Left ventricle myocardium inferior (tissue), 1 donor: ENCODE measurements around the gene DDO. TPM values are rescaled to one million over a fixed set of nuclear protein-coding genes. Genes with fewer than 3 reads are reported as not detected.
"Not testable (repeated sequence)": the region's sequence is repeated elsewhere in the genome, so short reads cannot be mapped to it uniquely, and the experiment has no call there.

Experiments used
- DNase-seq: peaks from one replicate; pipeline ENCODE4 v3.0.0-alpha.2; 2020
- H3K27ac ChIP-seq: fragments of 200-600 bp; replicated peaks from 2 replicates; pipeline ENCODE4 v1.8.0; 2021
- H3K27me3 ChIP-seq: fragments of 200-600 bp; 2 replicates; pipeline ENCODE4 v1.8.0; 2021; ENCODE audit warnings: low read depth
- H3K36me3 ChIP-seq: fragments of 200-600 bp; 2 replicates; pipeline ENCODE4 v1.8.0; 2021
- H3K4me1 ChIP-seq: fragments of 200-600 bp; 2 replicates; pipeline ENCODE4 v1.8.0; 2021
- H3K4me3 ChIP-seq: fragments of 200-600 bp; 2 replicates; pipeline ENCODE4 v1.8.0; 2021; ENCODE audit warnings: mild to moderate bottlenecking, moderate library complexity
- H3K9me3 ChIP-seq: fragments of 200-600 bp; replicated peaks from 2 replicates; pipeline ENCODE4 v1.8.0; 2021
- intact Hi-C: fragments of 100-400 bp; cut with micrococcal nuclease; formaldehyde crosslinking; loops from one replicate; pipeline ENCODE4 v1.11.0; 2022
- total RNA-seq: library from RNA; stranded (reverse); fragmentation: NEBNext Ultra II Directional; extraction: Animal tissue kit (Norgen Biotek cat#: 25700); gene quantifications from one replicate; pipeline ENCODE4 v1.2.1, GENCODE V29; 2021
- TF ChIP-seq, protein P1 (sequence below): fragments of 200-600 bp; IDR thresholded peaks from 2 replicates; pipeline ENCODE4 v1.8.0; 2021; ENCODE audit warnings: antibody characterized with exemption, mild to moderate bottlenecking, borderline replicate concordance
- donor health status: DM: no; HTN: yes; CAD: no; lungs with severe emphysema.

The DDO gene
- total RNA-seq, 1 donor from 2014 or later: 37.6 TPM

DNA sequence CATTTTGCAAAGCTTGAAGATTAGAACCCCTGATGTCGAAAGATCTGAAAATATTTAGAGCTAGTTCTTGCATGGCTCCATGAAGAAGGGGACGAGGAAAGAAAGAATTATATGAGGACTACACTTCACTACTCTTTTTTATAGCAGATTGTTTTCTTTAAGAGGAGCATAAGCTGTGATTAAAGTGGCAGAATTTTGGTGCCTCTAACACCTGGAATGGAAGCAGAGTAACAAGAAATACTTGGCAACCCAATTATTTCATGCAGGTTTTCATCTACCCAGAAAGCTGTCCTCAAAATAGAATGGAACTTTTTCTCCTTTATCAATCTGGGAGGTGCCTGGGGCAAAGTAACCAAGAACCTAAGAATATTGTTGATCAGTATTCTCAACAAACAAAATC, 61.2 kb downstream of the DDO start:
- intact Hi-C loops: no loop called here
- no peaks in the 10 kb centered on the region for H3K9me3 ChIP-seq
- TF ChIP-seq, protein P1, sequence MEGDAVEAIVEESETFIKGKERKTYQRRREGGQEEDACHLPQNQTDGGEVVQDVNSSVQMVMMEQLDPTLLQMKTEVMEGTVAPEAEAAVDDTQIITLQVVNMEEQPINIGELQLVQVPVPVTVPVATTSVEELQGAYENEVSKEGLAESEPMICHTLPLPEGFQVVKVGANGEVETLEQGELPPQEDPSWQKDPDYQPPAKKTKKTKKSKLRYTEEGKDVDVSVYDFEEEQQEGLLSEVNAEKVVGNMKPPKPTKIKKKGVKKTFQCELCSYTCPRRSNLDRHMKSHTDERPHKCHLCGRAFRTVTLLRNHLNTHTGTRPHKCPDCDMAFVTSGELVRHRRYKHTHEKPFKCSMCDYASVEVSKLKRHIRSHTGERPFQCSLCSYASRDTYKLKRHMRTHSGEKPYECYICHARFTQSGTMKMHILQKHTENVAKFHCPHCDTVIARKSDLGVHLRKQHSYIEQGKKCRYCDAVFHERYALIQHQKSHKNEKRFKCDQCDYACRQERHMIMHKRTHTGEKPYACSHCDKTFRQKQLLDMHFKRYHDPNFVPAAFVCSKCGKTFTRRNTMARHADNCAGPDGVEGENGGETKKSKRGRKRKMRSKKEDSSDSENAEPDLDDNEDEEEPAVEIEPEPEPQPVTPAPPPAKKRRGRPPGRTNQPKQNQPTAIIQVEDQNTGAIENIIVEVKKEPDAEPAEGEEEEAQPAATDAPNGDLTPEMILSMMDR: no peak
- no peaks in the 10 kb centered on the region for H3K36me3 ChIP-seq
- no peak overlapping the region for H3K27ac ChIP-seq
- H3K4me3 ChIP-seq: no peak overlapping the region
- DNase-seq: no peak
- H3K4me1 ChIP-seq: peaks cover 31% of the 10 kb centered on the region
- peaks cover 33% of the 10 kb centered on the region for H3K27me3 ChIP-seq

DNA sequence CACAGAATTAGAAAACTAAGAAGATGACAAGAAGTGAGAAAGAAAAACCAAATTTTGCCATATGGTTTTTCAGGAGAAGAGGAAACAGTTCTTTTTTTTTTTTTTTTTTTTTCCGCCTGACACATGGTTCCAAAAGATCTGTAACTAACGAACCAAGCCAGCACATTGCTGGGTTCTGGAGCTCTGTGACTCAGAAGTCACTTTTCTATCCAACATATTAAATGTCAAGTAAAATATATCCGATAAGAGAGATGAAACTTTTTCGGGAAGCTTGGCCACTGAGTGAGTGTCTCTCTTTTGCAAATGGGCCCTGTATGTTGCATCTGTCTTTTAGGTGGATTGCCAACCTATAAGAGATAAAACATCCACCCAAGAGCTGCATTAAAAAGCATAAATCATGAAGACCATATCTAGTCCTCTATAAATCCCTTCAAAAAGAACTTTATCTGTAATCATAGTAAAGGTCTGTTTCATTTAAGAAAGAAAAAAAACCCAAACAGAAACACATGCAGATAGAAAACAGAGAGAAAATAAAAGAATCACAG, 61.8 kb downstream of the DDO start:
- H3K4me1 ChIP-seq: peaks cover 29% of the 10 kb centered on the region
- intact Hi-C loops: no loop called here

DNA sequence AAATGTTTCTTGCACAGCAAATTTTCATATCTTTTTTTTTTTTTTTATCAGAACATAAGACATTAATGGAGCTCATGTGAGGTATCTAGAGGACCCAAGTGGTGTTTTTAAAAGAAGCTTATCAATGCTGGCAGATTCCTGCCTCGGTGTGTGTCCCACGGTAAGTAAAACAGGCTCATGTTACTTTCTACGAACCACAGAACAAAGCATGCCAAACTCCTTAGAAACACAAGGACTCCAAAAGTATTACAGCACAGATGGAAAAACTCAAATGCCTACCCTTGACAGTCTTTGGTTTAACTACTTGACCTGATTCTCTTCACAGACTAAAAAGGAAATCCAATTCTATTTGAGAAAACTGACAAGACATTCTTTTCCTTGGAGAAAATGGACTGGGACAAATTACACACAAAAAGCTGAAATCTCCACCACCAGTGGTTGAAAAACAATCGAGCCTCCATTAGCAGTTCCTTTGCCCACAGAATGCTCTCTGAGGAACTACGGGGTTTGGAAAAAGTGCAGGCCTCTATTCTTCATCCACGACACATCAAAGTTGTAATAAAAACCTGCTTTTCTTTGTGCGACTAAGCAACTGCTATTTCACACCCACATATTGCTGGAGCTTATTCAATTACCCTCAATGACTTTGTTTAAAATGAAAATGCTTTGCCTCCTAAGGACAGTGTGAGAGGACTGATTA, 62.7 kb downstream of the DDO start:
- Histone ChIP-seq H3K27ac (no peak overlapping the region), H3K27me3 (peaks cover 21% of the 10 kb centered on the region), H3K36me3 (no peaks in the 10 kb centered on the region), H3K4me3 (no peak overlapping the region), H3K4me1 (peaks cover 24% of the 10 kb centered on the region), H3K9me3 (no peaks in the 10 kb centered on the region)
- TF ChIP-seq, protein P1: no peak
- intact Hi-C loops: no loop called here
- DNase-seq: no peak

More for the DNA sequence above, 61.8 kb downstream of the DDO start:
- H3K27ac ChIP-seq: no peak overlapping the region
- no peaks in the 10 kb centered on the region for H3K9me3 ChIP-seq
- no peaks in the 10 kb centered on the region for H3K36me3 ChIP-seq
- no peak for DNase-seq
- H3K27me3 ChIP-seq: peaks cover 27% of the 10 kb centered on the region
- H3K4me3 ChIP-seq: no peak overlapping the region
- TF ChIP-seq, protein P1: no peak

DNA sequence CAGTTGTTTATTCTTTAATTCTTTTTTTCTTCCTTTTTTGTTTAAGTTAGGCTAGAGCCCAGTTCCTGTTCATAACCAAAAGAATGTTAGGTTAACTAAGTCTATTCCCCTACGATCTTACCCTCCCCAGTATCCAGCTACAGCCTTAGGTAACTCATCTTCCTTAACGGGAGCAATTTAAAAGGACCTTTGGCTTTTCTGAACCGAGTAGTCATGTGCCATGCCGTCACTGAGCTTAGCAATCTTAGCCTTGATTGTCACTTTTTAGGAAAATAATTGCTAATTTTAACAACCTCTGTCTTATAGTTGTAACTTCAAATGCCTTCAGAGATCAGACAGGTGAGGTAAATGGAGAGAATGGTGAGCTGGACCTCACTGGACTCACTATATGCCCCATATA, 63.4 kb downstream of the DDO start:
- no peak overlapping the region for H3K4me3 ChIP-seq
- no peak for DNase-seq
- no peaks in the 10 kb centered on the region for H3K9me3 ChIP-seq
- intact Hi-C loops: no loop called here
- peaks cover 14% of the 10 kb centered on the region for H3K27me3 ChIP-seq
- no peak overlapping the region for H3K27ac ChIP-seq
- no peaks in the 10 kb centered on the region for H3K36me3 ChIP-seq
- H3K4me1 ChIP-seq: peaks cover 16% of the 10 kb centered on the region
- TF ChIP-seq, protein P1: no peak

DNA sequence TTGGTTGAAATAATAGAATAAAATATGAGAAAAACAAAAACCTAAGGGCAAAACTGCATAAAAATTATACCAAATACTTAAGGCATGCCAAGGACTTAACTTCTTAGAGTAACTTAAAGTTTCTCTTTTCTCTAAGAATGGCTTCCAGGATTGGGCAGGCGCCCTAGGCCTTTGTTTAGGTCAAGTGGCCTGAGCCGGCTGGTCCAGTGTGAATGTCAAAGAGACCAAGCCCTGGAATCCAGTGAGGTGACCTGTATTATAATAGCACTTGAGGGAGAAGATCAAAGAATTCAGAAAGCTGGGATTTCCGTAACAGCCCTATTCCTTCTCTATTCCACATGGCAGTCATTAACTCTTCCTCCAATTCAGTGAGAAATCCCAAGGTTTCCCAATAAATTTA, 63.8 kb downstream of the DDO start:
- H3K4me1 ChIP-seq: peaks cover 16% of the 10 kb centered on the region
- TF ChIP-seq, protein P1: no peak
- intact Hi-C loops: no loop called here
- no peaks in the 10 kb centered on the region for H3K9me3 ChIP-seq
- peaks cover 10% of the 10 kb centered on the region for H3K27me3 ChIP-seq
- H3K36me3 ChIP-seq: no peaks in the 10 kb centered on the region
- no peak for DNase-seq
- no peak overlapping the region for H3K4me3 ChIP-seq
- H3K27ac ChIP-seq: no peak overlapping the region

DNA sequence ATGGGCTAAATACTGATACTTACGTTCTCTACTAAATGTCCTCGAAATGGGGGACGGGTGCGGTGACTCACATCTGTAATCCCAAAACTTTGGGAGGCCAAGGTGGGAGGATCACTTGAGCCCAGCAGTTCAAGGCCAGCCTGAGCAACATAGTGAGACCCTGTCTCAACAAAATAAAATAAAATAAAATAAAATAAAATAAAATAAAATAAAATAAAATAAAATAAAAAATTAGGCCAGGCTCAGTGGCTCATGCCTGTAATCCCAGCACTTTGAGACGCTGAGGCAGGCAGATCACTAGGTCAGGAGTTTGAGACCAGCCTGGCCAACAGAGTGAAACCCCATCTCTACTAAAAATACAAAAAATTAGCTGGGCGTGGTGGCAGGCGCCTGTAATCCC, 64.8 kb downstream of the DDO start:
- H3K36me3 ChIP-seq, H3K27me3 ChIP-seq, DNase-seq, H3K9me3 ChIP-seq, H3K27ac ChIP-seq, intact Hi-C loops, H3K4me3 ChIP-seq: not testable (repeated sequence)
- peaks cover 16% of the 10 kb centered on the region for H3K4me1 ChIP-seq
